Left lung (tissue), 10 donors: Measurements from ENCODE around the gene ALDH4A1. TPM values are rescaled to one million over a fixed set of nuclear protein-coding genes. Genes with fewer than 3 reads are reported as not detected.

Experiments used
- ATAC-seq: fragments of 200-7000 bp; cut with Tn5 transposase; one replicate; pipeline ENCODE4 v1.9.1; 2020; ENCODE audit warnings: moderate library complexity
- DNase-seq, 4 donors: peaks; one replicate each; pipeline ENCODE4 v3.0.0-alpha.2; 2013 to 2020
- H3K27ac ChIP-seq, 2 donors: fragments of 200-600 bp; sonication (generic) in 1 of 2; one replicate each; pipeline versions ENCODE4 v1.5.0 to v1.8.0; 2020 to 2021
- H3K27me3 ChIP-seq, 2 donors: fragments of 200-600 bp; sonication (generic) in 1 of 2; one replicate each; pipeline versions ENCODE4 v1.5.0 to v1.8.0; 2020 to 2021
- H3K36me3 ChIP-seq, 2 donors: fragments of 200-600 bp; sonication (generic) in 1 of 2; one replicate each; pipeline versions ENCODE4 v1.5.0 to v1.8.0; 2020 to 2021
- H3K4me1 ChIP-seq, 2 donors: fragments of 200-600 bp; one replicate each; pipeline ENCODE4 v1.8.0; 2021
- H3K4me3 ChIP-seq, 2 donors: fragments of 200-600 bp; sonication (generic) in 1 of 2; one replicate each; pipeline versions ENCODE4 v1.5.0 to v1.8.0; 2020 to 2021; ENCODE audit warnings: mild to moderate bottlenecking in 1 of 2
- H3K9me3 ChIP-seq, 2 donors: fragments of 200-600 bp; sonication (generic) in 1 of 2; one replicate each; pipeline versions ENCODE4 v1.5.0 to v1.8.0; 2020 to 2021
- CTCF ChIP-seq, 2 donors: fragments of 200-600 bp; sonication (generic) in 1 of 2; IDR thresholded peaks; one replicate each; pipeline versions ENCODE4 v1.5.0 to v1.8.0; 2021; ENCODE audit warnings: antibody characterized with exemption in 2 of 2
- intact Hi-C, 2 donors: fragments of 100-400 bp; cut with DNase I; formaldehyde crosslinking; loops; one replicate each; pipeline versions ENCODE4 v1.11.2 to v1.14.2; 2022
- microRNA-seq, 2 donors: library from miRNA; unstranded; fragments of <30 nt; microRNA quantifications; one replicate each; pipeline ENCODE4, GENCODE V29; 2019
- polyA plus RNA-seq, 6 donors: library from polyadenylated mRNA; unstranded; fragments of 120-200 nt; gene quantifications; one replicate each; pipeline ENCODE4 v1.2.1, GENCODE V29; 2013; ENCODE audit not compliant: insufficient read length in 6 of 6
- total RNA-seq, 2 donors: library from RNA; stranded (reverse); fragmentation: NEBNext Ultra II Directional; extraction: Animal tissue kit (Norgen Biotek cat#: 25700); gene quantifications; one replicate each; pipeline ENCODE4 v1.2.1, GENCODE V29; 2021
- donor health status: DM: no; HTN: yes; CAD: no.
- donor health status: DM: no; HTN: no; CAD: no.

The ALDH4A1 gene
- total and polyA plus RNA-seq, 8 donors, result 11.3 to 21.1 (median 19.4) TPM

GRCh38 chr1:18828224-18828623, 74.1 kb downstream of the ALDH4A1 start:
- H3K9me3 ChIP-seq, result peaks cover 0 to 6% of the 10 kb centered on the region in 2 donors
- intact Hi-C loops, result no loop called here
- H3K4me1 ChIP-seq, result no peaks in the 10 kb centered on the region
- no peak overlapping the region for H3K4me3 ChIP-seq
- no peak for ATAC-seq
- DNase-seq, result no peak
- H3K36me3 ChIP-seq, result no peaks in the 10 kb centered on the region
- H3K27ac ChIP-seq, result no peak overlapping the region
- TF ChIP-seq CTCF (IDR thresholded peaks at IDR 0.05), result no peak
- H3K27me3 ChIP-seq, result peaks cover 0 to 4% of the 10 kb centered on the region in 2 donors

GRCh38 chr1:18823438-18823837, 78.9 kb downstream of the ALDH4A1 start:
- H3K36me3 ChIP-seq, result no peaks in the 10 kb centered on the region

More at GRCh38 chr1:18823438-18823837, 78.9 kb downstream of the ALDH4A1 start:
- TF ChIP-seq CTCF (IDR thresholded peaks at IDR 0.05), result no peak
- no peaks in the 10 kb centered on the region for H3K9me3 ChIP-seq
- intact Hi-C loops, result no loop called here
- H3K4me3 ChIP-seq, result no peak overlapping the region
- H3K27ac ChIP-seq, result no peak overlapping the region
- peaks cover 0 to 36% of the 10 kb centered on the region in 2 donors for H3K27me3 ChIP-seq
- H3K4me1 ChIP-seq, result no peaks in the 10 kb centered on the region
- DNase-seq, result no peak
- ATAC-seq, result no peak

Small RNA genes within 50 kb of the gene (microRNA-seq; reads per million reads assigned to microRNA genes)
- gene MIR1290, result 0 reads per million in 2 donors
- 0.34 to 0.41 reads per million in 2 donors for gene MIR4695

Other genes with a start within 250 kb of the ALDH4A1 start
- gene TAS1R2, start 42.9 kb downstream of the ALDH4A1 start, total RNA-seq, result not detected
- not detected for gene TAS1R2, start 42.9 kb downstream of the ALDH4A1 start, polyA plus RNA-seq
- gene IFFO2, start 54.1 kb upstream of the ALDH4A1 start, total RNA-seq, result 10 to 100 TPM; 14.1 to 14.7 TPM
- 10 to 100 TPM; 13.8 to 24.0 (median 23.1) TPM for gene IFFO2, start 54.1 kb upstream of the ALDH4A1 start, polyA plus RNA-seq